ENCODE data around the gene ZNF646. TPM values are rescaled to one million over a fixed set of nuclear protein-coding genes. Genes with fewer than 3 reads are reported as not detected.

ZNF646 gene
- total RNA-seq, 4 donors from 2014 or later, result 13.3 to 20.1 (median 17.7) TPM

- Histone ChIP-seq H3K27me3 (no peaks in the 10 kb centered on the region), H3K4me1 (no peaks in the 10 kb centered on the region), H3K27ac (no peak overlapping the region), H3K9me3 (no peaks in the 10 kb centered on the region), H3K4me3 (replicated peaks in 1 of 3) (no peak overlapping the region), H3K36me3 (peaks cover 48 to 49% of the 10 kb centered on the region in 2 donors)
- 84 to 86% methylated on average over 5 to 10 of the region's 13 CpGs for WGBS, 2 donors
- no peak for DNase-seq
- TF ChIP-seq CTCF (IDR thresholded peaks at IDR 0.05) (no peak), POLR2A (IDR thresholded peaks at IDR 0.05) (no peak)
- intact Hi-C loops (cut with DNase I), result no loop called here
Observed at GRCh38 chr16:31080756-31081419, 6.7 kb downstream of the ZNF646 start.

GRCh38 chr16:31081428-31082351 is 7.5 kb downstream of the ZNF646 start:
- intact Hi-C loops (cut with DNase I), result no loop called here
- no peak for TF ChIP-seq POLR2A (IDR thresholded peaks at IDR 0.05)
- no peak for TF ChIP-seq CTCF (IDR thresholded peaks at IDR 0.05)
- H3K9me3 ChIP-seq, result no peaks in the 10 kb centered on the region
- DNase-seq, result no peak
- H3K4me1 ChIP-seq, result no peaks in the 10 kb centered on the region
- no peak overlapping the region for H3K27ac ChIP-seq
- WGBS, 2 donors, result 85 to 90% methylated on average over 16 to 26 of the region's 26 CpGs
- H3K27me3 ChIP-seq, result no peaks in the 10 kb centered on the region
- no peak overlapping the region for H3K4me3 ChIP-seq (replicated peaks in 1 of 3)
- peaks cover 45 to 48% of the 10 kb centered on the region in 2 donors for H3K36me3 ChIP-seq

- no peaks in the 10 kb centered on the region for H3K9me3 ChIP-seq
- no peak overlapping the region for H3K27ac ChIP-seq
- no peak overlapping the region for H3K4me3 ChIP-seq (replicated peaks in 1 of 3)
- no peaks in the 10 kb centered on the region for H3K27me3 ChIP-seq
- intact Hi-C loops (cut with DNase I), result no loop called here
- DNase-seq, result no peak
- TF ChIP-seq CTCF (IDR thresholded peaks at IDR 0.05) (no peak), POLR2A (IDR thresholded peaks at IDR 0.05) (no peak)
- H3K36me3 ChIP-seq, result peaks cover 37 to 40% of the 10 kb centered on the region in 2 donors
- H3K4me1 ChIP-seq, result no peaks in the 10 kb centered on the region
- 86 to 87% methylated on average over 7 to 9 of the region's 14 CpGs for WGBS, 2 donors
Observed at GRCh38 chr16:31082368-31083045, 8.3 kb downstream of the ZNF646 start.

GRCh38 chr16:31083081-31083480 is 8.9 kb downstream of the ZNF646 start:
- intact Hi-C loops (cut with DNase I), result no loop called here
- H3K4me3 ChIP-seq (replicated peaks in 1 of 3), result no peak overlapping the region
- no peak for TF ChIP-seq CTCF (IDR thresholded peaks at IDR 0.05)
- TF ChIP-seq POLR2A (IDR thresholded peaks at IDR 0.05), result no peak
- peaks cover 31 to 34% of the 10 kb centered on the region in 2 donors for H3K36me3 ChIP-seq
- no peak overlapping the region for H3K27ac ChIP-seq
- DNase-seq, result no peak
- no peaks in the 10 kb centered on the region for H3K4me1 ChIP-seq
- no peaks in the 10 kb centered on the region for H3K9me3 ChIP-seq
- no peaks in the 10 kb centered on the region for H3K27me3 ChIP-seq
- WGBS, 2 donors, result 79% methylated on average over 9 of the region's 9 CpGs

Data from thyroid gland (tissue), 4 donors.